MM.1S (cell line): ENCODE data around the gene PPP5C.

ENCODE experiments used
- DNase-seq: peaks from one replicate; pipeline ENCODE4 v3.0.0-alpha.2; 2015
- H2AFZ ChIP-seq: fragments of 300-600 bp; sonication (generic); 2 replicates; pipeline ENCODE4 v1.6.0; 2016; ENCODE audit warnings: antibody characterized with exemption, low read length
- H3F3A ChIP-seq: fragments of 300-600 bp; sonication (generic); 2 replicates; pipeline ENCODE4 v1.6.1; 2016; ENCODE audit warnings: mild to moderate bottlenecking, antibody characterized with exemption, low read length, moderate library complexity, mixed read lengths; ENCODE audit not compliant: insufficient read depth
- H3K27ac ChIP-seq: fragments of 300-600 bp; sonication (generic); 2 replicates; pipeline ENCODE4 v1.5.1; 2016; ENCODE audit warnings: mild to moderate bottlenecking, low read length
- H3K27me3 ChIP-seq: fragments of 300-600 bp; sonication (generic); replicated peaks from 2 replicates; pipeline ENCODE4 v1.6.0; 2016; ENCODE audit warnings: low read length; ENCODE audit not compliant: insufficient read depth
- H3K36me3 ChIP-seq: fragments of 300-600 bp; sonication (generic); replicated peaks from 2 replicates; pipeline ENCODE4 v1.6.1; 2016; ENCODE audit warnings: mild to moderate bottlenecking, low read length, mixed read lengths; ENCODE audit not compliant: insufficient read depth
- H3K4me1 ChIP-seq: fragments of 300-600 bp; sonication (generic); 2 replicates; pipeline ENCODE4 v1.6.1; 2016; ENCODE audit warnings: low read length, mixed read lengths
- H3K4me2 ChIP-seq: fragments of 300-600 bp; sonication (generic); 2 replicates; pipeline ENCODE4 v1.6.0; 2016; ENCODE audit warnings: low read depth, low read length
- H3K4me3 ChIP-seq: fragments of 300-600 bp; sonication (generic); 2 replicates; pipeline ENCODE4 v1.5.1; 2016; ENCODE audit warnings: low read length, mixed read lengths
- H3K79me2 ChIP-seq: fragments of 300-600 bp; sonication (generic); 2 replicates; pipeline ENCODE4 v1.6.1; 2016; ENCODE audit warnings: mixed run types, low read length, mixed read lengths
- H3K9ac ChIP-seq: fragments of 300-600 bp; sonication (generic); 2 replicates; pipeline ENCODE4 v1.6.1; 2016; ENCODE audit warnings: low read length, mixed read lengths
- H3K9me2 ChIP-seq: fragments of 300-600 bp; sonication (generic); replicated peaks from 2 replicates; pipeline ENCODE4 v1.6.1; 2016; ENCODE audit warnings: mild to moderate bottlenecking, low read length, mixed read lengths; ENCODE audit not compliant: insufficient read depth
- H3K9me3 ChIP-seq: fragments of 300-600 bp; sonication (generic); replicated peaks from 2 replicates; pipeline ENCODE4 v1.6.1; 2016; ENCODE audit warnings: mild to moderate bottlenecking, low read length, mixed read lengths; ENCODE audit not compliant: insufficient read depth
- H4K20me1 ChIP-seq: fragments of 300-600 bp; sonication (generic); 2 replicates; pipeline ENCODE4 v1.6.1; 2016; ENCODE audit warnings: mild to moderate bottlenecking, low read length, moderate library complexity, mixed read lengths; ENCODE audit not compliant: insufficient read depth
- EZH2 ChIP-seq: fragments of 300-600 bp; sonication (generic); optimal IDR thresholded peaks from 2 replicates; pipeline ENCODE3; 2017; ENCODE audit warnings: low read depth, mild to moderate bottlenecking, antibody characterized with exemption, low read length, mixed read lengths
- EZH2phosphoT487 ChIP-seq: fragments of 300-600 bp; sonication (generic); IDR thresholded peaks from 2 replicates; pipeline ENCODE4 v1.6.1; 2018; ENCODE audit warnings: antibody characterized with exemption, low read length
- TF ChIP-seq, protein P1 (sequence below): fragments of 300-600 bp; sonication (generic); IDR thresholded peaks from 2 replicates; pipeline ENCODE4 v1.5.1; 2016; ENCODE audit warnings: antibody characterized with exemption, low read length, mixed read lengths

Gene PPP5C

DNA sequence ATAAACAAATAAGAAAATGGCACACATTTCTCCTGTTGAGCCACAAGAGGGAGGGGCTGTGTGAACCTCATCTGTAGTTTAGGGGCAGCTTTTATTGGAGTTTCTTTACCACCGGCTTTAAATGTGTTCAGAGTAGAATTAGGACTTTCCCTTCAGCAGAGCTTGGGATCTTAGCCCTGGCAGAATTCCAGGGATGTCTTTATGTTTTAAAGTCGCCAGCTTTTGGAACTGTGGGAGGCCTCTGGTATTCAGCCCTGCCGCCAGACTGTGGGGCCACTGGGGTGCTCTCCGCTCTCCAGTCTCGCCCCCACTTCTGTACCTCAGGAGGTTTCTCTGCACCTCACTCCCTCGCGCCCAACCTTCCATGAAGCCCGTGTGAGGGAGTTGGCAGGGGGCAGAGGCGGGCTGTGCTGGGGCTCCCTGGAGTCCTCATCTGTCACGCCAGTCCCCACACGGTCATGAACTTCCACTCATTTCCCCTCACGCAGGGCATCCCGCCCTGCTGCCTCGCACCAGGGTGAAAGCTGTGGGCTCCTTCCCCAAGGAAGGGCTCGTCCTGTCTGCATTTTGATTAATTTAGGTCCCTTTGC, 35.0 kb downstream of the PPP5C start:
- Histone ChIP-seq H3K27ac (no peak overlapping the region), H2AFZ (no peak overlapping the region), H3K36me3 (no peaks in the 10 kb centered on the region; the same call in 1 of the 2 replicates), H3K27me3 (no peaks in the 10 kb centered on the region), H3K79me2 (0 out of 2 replicates have a peak, but pooled peaks cover 4% of the 10 kb centered on the region), H3K9ac (no peak overlapping the region), H4K20me1 (no peaks in the 10 kb centered on the region), H3K4me1 (no peaks in the 10 kb centered on the region), H3K4me2 (no peak overlapping the region), H3F3A (no peaks in the 10 kb centered on the region), H3K4me3 (no peak overlapping the region), H3K9me2 (no peaks in the 10 kb centered on the region), H3K9me3 (no peaks in the 10 kb centered on the region)
- DNase-seq: no peak
- TF ChIP-seq, protein P1, sequence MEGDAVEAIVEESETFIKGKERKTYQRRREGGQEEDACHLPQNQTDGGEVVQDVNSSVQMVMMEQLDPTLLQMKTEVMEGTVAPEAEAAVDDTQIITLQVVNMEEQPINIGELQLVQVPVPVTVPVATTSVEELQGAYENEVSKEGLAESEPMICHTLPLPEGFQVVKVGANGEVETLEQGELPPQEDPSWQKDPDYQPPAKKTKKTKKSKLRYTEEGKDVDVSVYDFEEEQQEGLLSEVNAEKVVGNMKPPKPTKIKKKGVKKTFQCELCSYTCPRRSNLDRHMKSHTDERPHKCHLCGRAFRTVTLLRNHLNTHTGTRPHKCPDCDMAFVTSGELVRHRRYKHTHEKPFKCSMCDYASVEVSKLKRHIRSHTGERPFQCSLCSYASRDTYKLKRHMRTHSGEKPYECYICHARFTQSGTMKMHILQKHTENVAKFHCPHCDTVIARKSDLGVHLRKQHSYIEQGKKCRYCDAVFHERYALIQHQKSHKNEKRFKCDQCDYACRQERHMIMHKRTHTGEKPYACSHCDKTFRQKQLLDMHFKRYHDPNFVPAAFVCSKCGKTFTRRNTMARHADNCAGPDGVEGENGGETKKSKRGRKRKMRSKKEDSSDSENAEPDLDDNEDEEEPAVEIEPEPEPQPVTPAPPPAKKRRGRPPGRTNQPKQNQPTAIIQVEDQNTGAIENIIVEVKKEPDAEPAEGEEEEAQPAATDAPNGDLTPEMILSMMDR: no peak
- TF ChIP-seq EZH2phosphoT487 (no peak), EZH2 (no peak)

DNA sequence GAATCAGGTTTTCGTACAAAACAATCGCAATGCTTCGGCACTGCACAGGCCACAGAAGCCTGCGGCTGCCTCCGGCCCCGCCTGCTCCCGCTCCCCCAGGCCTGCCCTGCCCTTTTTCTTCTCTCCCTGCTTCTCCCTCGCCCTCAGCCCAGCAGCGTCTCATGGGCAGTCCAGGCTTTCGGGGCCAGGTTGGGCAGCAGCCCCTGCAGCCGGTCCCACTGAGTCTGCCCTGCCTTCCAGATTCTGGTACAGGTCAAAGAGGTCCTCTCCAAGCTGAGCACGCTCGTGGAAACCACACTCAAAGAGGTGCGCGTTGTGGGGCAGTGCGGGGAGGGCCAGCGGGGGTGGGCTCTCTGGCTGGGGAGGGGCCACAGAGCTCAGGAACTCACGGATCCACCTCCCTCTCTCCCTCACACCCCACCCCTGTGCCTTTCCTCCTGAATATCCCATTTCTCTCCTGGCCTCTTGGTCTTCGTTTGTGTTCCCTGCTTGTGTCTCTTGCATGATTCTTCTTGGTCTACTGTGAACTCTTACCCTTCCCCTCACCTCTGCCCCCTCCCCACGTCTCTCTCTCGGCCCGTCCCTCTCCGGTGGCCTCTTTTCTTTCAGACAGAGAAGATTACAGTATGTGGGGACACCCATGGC, 36.4 kb downstream of the PPP5C start:
- Histone ChIP-seq H3K27ac (no peak overlapping the region), H4K20me1 (no peaks in the 10 kb centered on the region), H3K9me3 (no peaks in the 10 kb centered on the region), H3K4me3 (no peak overlapping the region), H2AFZ (no peak overlapping the region), H3K4me2 (no peak overlapping the region), H3K9ac (no peak overlapping the region), H3K27me3 (no peaks in the 10 kb centered on the region), H3K79me2 (0 out of 2 replicates have a peak, but pooled peaks cover 2% of the 10 kb centered on the region), H3K9me2 (no peaks in the 10 kb centered on the region), H3K4me1 (no peaks in the 10 kb centered on the region), H3F3A (no peaks in the 10 kb centered on the region), H3K36me3 (no peaks in the 10 kb centered on the region; the same call in 1 of the 2 replicates)
- TF ChIP-seq EZH2phosphoT487 (no peak), EZH2 (no peak)
- TF ChIP-seq, protein P1: no peak
- DNase-seq: no peak

DNA sequence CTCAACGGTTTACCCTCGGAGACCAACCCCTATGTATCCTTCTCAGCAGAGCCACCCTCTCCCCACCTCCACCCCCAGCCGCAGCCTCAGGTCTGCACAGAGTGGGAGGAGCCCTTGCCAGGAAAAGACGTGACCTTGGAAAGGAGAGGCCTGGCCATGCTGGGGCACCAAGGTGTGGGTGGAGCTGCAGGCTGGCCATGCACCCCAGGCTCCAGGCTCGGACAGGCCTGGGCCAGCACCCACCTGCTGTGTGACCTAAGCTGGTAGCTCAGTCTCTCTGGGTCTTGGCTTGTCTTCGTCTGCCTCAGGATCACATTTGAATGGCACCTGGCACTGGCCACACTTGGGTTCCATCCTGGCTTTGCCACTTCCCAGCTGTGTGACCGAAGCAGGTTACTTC, 37.0 kb downstream of the PPP5C start:
- H2AFZ ChIP-seq: no peak overlapping the region
- no peaks in the 10 kb centered on the region for H3K9me3 ChIP-seq
- no peaks in the 10 kb centered on the region for H3K4me1 ChIP-seq
- H3K9me2 ChIP-seq: no peaks in the 10 kb centered on the region
- H4K20me1 ChIP-seq: no peaks in the 10 kb centered on the region
- H3K27me3 ChIP-seq: no peaks in the 10 kb centered on the region
- no peaks in the 10 kb centered on the region; the same call in 1 of the 2 replicates for H3K36me3 ChIP-seq
- H3K27ac ChIP-seq: no peak overlapping the region
- H3K9ac ChIP-seq: no peak overlapping the region
- no peak for TF ChIP-seq EZH2
- TF ChIP-seq, protein P1: no peak
- TF ChIP-seq EZH2phosphoT487: no peak
- no peak for DNase-seq
- H3K4me3 ChIP-seq: no peak overlapping the region
- H3K79me2 ChIP-seq: no peaks in the 10 kb centered on the region
- H3K4me2 ChIP-seq: no peak overlapping the region
- no peaks in the 10 kb centered on the region for H3F3A ChIP-seq
